Inferior parietal cortex (tissue), 1 donor: ENCODE data around the gene RGPD4.
A peak's percentile ranks its signal among the peaks of the same experiment; 100 is the strongest.

Source experiments
- DNase-seq: peaks from one replicate; pipeline ENCODE4 v3.0.0-alpha.2; 2016; ENCODE audit errors: extremely low spot score

RGPD4 gene

GRCh38 chr2:107927034-107927534, 100.4 kb downstream of the RGPD4 start:
- DNase-seq: no peak

DNA sequence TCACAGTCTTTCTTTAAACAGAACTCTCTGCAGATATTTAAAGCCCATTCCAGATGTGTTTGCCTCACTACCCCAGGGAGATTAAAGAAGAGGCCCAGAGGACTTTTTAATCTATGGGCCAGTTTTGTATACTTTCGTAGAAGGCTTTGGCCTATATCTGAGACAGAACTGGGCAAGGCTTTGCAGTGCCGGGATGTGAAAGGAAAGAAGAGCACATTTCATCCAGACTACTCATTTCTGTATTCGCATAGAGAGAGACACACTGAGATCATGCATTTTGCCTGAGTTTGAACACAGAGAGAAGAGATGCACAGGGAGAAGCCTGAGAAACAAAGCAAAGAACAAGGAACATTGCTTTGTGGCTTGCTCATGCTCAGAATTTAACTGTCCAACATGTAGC, 104.7 kb downstream of the RGPD4 start:
- no peak for DNase-seq

GRCh38 chr2:107932488-107932887, 105.8 kb downstream of the RGPD4 start:
- peak; percentile 39 for DNase-seq

DNA sequence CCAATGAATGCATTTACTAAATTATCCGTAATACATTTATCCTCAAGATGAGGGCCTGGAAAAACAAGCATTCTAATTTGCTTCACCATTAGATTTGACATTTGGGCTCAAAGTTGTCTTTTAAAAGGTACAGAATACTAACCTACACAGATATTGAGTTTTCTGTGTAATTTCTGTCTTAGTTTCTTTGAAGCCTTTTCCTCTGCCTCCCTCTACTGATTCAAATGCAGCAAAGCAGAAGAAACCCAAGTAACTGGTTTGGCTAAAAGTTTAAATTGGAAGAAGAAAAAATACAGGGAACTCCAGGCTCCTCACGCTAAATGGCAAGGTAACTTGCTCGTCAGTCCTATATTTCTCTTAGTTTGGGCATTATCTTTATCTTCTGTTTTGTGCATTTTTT, 106.3 kb downstream of the RGPD4 start:
- DNase-seq: peak; percentile 40

DNA sequence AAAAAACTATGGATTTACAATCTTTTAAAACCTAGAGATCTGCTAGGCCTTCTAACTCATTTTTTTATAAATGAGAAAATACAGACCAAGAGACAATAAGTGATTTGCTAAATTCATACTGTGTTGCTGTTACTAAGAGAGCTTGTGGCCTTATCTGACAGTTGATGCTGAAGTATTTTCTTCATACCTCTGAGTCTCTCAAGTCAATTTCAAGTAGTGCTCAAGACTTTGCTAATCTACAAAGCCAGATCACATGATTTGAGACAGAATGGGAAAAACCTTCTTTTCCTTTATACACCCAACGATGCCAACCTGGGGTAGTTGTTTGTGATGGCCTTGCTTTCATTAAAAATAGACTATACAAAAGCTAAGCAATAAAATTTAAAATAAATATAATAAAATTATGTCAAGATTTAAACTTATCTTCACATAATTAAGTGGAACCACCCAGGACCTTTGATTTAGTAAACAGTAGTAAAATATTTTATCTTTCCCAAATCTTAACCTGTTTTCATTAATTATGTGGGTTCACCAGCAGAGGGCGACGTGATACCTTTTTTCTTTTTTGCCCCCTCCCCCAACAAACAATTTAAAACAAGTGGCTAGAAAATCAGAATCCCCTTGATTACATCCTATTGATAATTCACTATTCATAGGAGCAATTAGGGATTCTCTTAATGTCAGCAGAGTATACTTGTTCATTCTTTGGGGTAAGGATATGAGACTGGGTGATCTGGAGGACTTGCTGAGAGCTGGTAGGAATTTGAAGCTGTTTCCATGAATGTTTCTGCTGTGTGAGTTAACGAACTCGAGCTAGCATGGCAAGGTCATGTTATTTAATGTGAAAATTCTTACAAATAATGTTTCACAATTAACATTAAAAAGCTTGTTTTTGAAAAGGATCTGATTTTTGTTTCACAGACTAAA, 110.0 kb downstream of the RGPD4 start:
- DNase-seq: peak; percentile 53
